Limb (tissue), 2 donors: Measurements from ENCODE around the gene MAML2.

Experiments
- DNase-seq, 2 donors: peaks; one replicate each; pipeline ENCODE4 v3.0.0-alpha.2; 2016; ENCODE audit errors: extremely low spot score in 2 of 2

MAML2 gene

GRCh38 chr11:96242191-96242847 is 100.7 kb downstream of the MAML2 start:
- no peak for DNase-seq

- DNase-seq = no peak
Measured at GRCh38 chr11:96241331-96241841, 101.6 kb downstream of the MAML2 start.

- no peak for DNase-seq
Measured at GRCh38 chr11:96238563-96239135, 104.3 kb downstream of the MAML2 start.

GRCh38 chr11:96237766-96238266 is 105.2 kb downstream of the MAML2 start:
- no peak for DNase-seq

- no peak for DNase-seq
Measured at GRCh38 chr11:96235751-96236150, 107.2 kb downstream of the MAML2 start.

- no peak for DNase-seq
Measured at GRCh38 chr11:96234866-96235441, 108.0 kb downstream of the MAML2 start.

- DNase-seq = no peak
Measured at GRCh38 chr11:96232132-96232531, 110.9 kb downstream of the MAML2 start.

GRCh38 chr11:96230686-96231085 is 112.3 kb downstream of the MAML2 start:
- DNase-seq = no peak

- DNase-seq = no peak
Measured at GRCh38 chr11:96229354-96229977, 113.5 kb downstream of the MAML2 start.

- no peak for DNase-seq
Measured at GRCh38 chr11:96228910-96229309, 114.1 kb downstream of the MAML2 start.

- DNase-seq = peak; percentile 54 to 74
Measured at GRCh38 chr11:96228473-96228891, 114.5 kb downstream of the MAML2 start.

- no peak for DNase-seq
Measured at GRCh38 chr11:96227244-96227643, 115.8 kb downstream of the MAML2 start.

GRCh38 chr11:96223083-96223482 is 119.9 kb downstream of the MAML2 start:
- DNase-seq = no peak

- DNase-seq = no peak
Measured at GRCh38 chr11:96222102-96222501, 120.9 kb downstream of the MAML2 start.

- DNase-seq = no peak
Measured at GRCh38 chr11:96221244-96222070, 121.5 kb downstream of the MAML2 start.

- DNase-seq = no peak
Measured at GRCh38 chr11:96219981-96220623, 122.9 kb downstream of the MAML2 start.

- DNase-seq = no peak
Measured at GRCh38 chr11:96218901-96219300, 124.1 kb downstream of the MAML2 start.

GRCh38 chr11:96218006-96218405 is 125.0 kb downstream of the MAML2 start:
- DNase-seq = no peak

GRCh38 chr11:96217206-96217605 is 125.8 kb downstream of the MAML2 start:
- DNase-seq = no peak

- DNase-seq = no peak
Measured at GRCh38 chr11:96215826-96216225, 127.2 kb downstream of the MAML2 start.
